Esophagus (tissue), 2 donors: ENCODE results near the gene CNGA4. TPM values are rescaled to one million over a fixed set of nuclear protein-coding genes. Genes with fewer than 3 reads are reported as not detected.
"Not testable (repeated sequence)": the region's sequence is repeated elsewhere in the genome, so short reads cannot be mapped to it uniquely, and the experiment has no call there.

Experiments
- H3K27ac ChIP-seq, 2 donors: one replicate each; pipeline ENCODE4 v1.5.1; 2013; ENCODE audit warnings: low read depth in 2 of 2, mild to moderate bottlenecking in 2 of 2, inconsistent platforms in 1 of 2, low read length in 1 of 2, moderate library complexity in 1 of 2
- H3K27me3 ChIP-seq, 2 donors: one replicate each; pipeline ENCODE4 v1.6.1; 2013; ENCODE audit warnings: low read length in 2 of 2, control low read depth in 1 of 2, mild to moderate bottlenecking in 1 of 2; ENCODE audit not compliant: insufficient read depth in 2 of 2, control insufficient read depth in 1 of 2
- H3K36me3 ChIP-seq, 2 donors: one replicate each; pipeline ENCODE4 v1.6.1; 2013; ENCODE audit warnings: low read length in 1 of 2; ENCODE audit not compliant: control insufficient read depth in 2 of 2, insufficient read depth in 2 of 2
- H3K4me1 ChIP-seq, 2 donors: one replicate each; pipeline ENCODE4 v1.6.1; 2013; ENCODE audit warnings: low read length in 1 of 2; ENCODE audit not compliant: control insufficient read depth in 2 of 2, insufficient read depth in 2 of 2
- H3K4me3 ChIP-seq, 2 donors: one replicate each; pipeline ENCODE4 v1.5.1; 2013; ENCODE audit warnings: low read length in 2 of 2, mild to moderate bottlenecking in 2 of 2, low read depth in 1 of 2, moderate library complexity in 1 of 2
- H3K9me3 ChIP-seq, 2 donors: one replicate each; pipeline ENCODE4 v1.6.1; 2013; ENCODE audit warnings: mild to moderate bottlenecking in 2 of 2, low read depth in 1 of 2, low read length in 1 of 2, moderate library complexity in 1 of 2; ENCODE audit not compliant: control insufficient read depth in 2 of 2, insufficient read depth in 1 of 2
- WGBS, 2 donors: extraction: QIAGEN DNeasy Blood & Tissue Kit; methylation state at CpG; one replicate each; pipeline ENCODE4 v1.1.7; 2013; 5-methylcytosine and 5-hydroxymethylcytosine counted together
- polyA plus RNA-seq, 2 donors: library from polyadenylated mRNA; stranded (reverse); fragments of 200-250 nt; gene quantifications; one replicate each; pipeline ENCODE4 v1.2.3, GENCODE V29; 2013
- donor health status: healthy with polysubstance abuse.
- donor health status: Bipolar disorder and iron deficiency.

The CNGA4 gene
- polyA plus RNA-seq, 2 donors: 0.06 TPM

GRCh38 chr11:6237266-6237665 lies 1.6 kb upstream of the CNGA4 start:
- Histone ChIP-seq H3K27me3 (no peaks in the 10 kb centered on the region), H3K4me3 (no peak overlapping the region), H3K27ac (no peak overlapping the region), H3K9me3 (no peaks in the 10 kb centered on the region), H3K4me1 (no peaks in the 10 kb centered on the region), H3K36me3 (no peaks in the 10 kb centered on the region)
- WGBS, 2 donors: 80 to 86% methylated on average over 4 of the region's 4 CpGs

- no peak overlapping the region for H3K4me3 ChIP-seq
- no peaks in the 10 kb centered on the region for H3K36me3 ChIP-seq
- H3K4me1 ChIP-seq: no peaks in the 10 kb centered on the region
- 87% methylated on average over 5 of the region's 5 CpGs for WGBS, 2 donors
- H3K9me3 ChIP-seq: no peaks in the 10 kb centered on the region
- H3K27ac ChIP-seq: no peak overlapping the region
- H3K27me3 ChIP-seq: no peaks in the 10 kb centered on the region
These were observed 1.1 kb upstream of the CNGA4 start for GRCh38 chr11:6237761-6238302.

GRCh38 chr11:6240139-6240538 lies 1.2 kb downstream of the CNGA4 start:
- Histone ChIP-seq H3K4me3 (no peak overlapping the region), H3K27me3 (no peaks in the 10 kb centered on the region), H3K4me1 (no peaks in the 10 kb centered on the region), H3K27ac (no peak overlapping the region), H3K9me3 (no peaks in the 10 kb centered on the region), H3K36me3 (no peaks in the 10 kb centered on the region)
- WGBS, 2 donors: 97 to 98% methylated on average over 28 of the region's 28 CpGs

- no peaks in the 10 kb centered on the region for H3K9me3 ChIP-seq
- no peaks in the 10 kb centered on the region for H3K36me3 ChIP-seq
- no peak overlapping the region for H3K4me3 ChIP-seq
- no peaks in the 10 kb centered on the region for H3K4me1 ChIP-seq
- no peak overlapping the region for H3K27ac ChIP-seq
- 33 to 59% methylated on average over 1 of the region's 1 CpG for WGBS, 2 donors
- H3K27me3 ChIP-seq: no peaks in the 10 kb centered on the region
These were observed 1.9 kb downstream of the CNGA4 start for GRCh38 chr11:6240781-6241180.

- Histone ChIP-seq H3K9me3 (no peaks in the 10 kb centered on the region), H3K4me1 (no peaks in the 10 kb centered on the region), H3K27ac (no peak overlapping the region), H3K4me3 (no peak overlapping the region), H3K36me3 (no peaks in the 10 kb centered on the region), H3K27me3 (no peaks in the 10 kb centered on the region)
- 94 to 95% methylated on average over 7 of the region's 7 CpGs for WGBS, 2 donors
These were observed 2.4 kb downstream of the CNGA4 start for GRCh38 chr11:6241316-6241715.

GRCh38 chr11:6245536-6245935 lies 6.6 kb downstream of the CNGA4 start:
- no peak overlapping the region for H3K4me3 ChIP-seq
- WGBS, 2 donors: 60 to 78% methylated on average over 2 of the region's 2 CpGs
- H3K36me3 ChIP-seq: no peaks in the 10 kb centered on the region
- no peaks in the 10 kb centered on the region for H3K4me1 ChIP-seq
- H3K27ac ChIP-seq: no peak overlapping the region
- H3K27me3 ChIP-seq: no peaks in the 10 kb centered on the region
- no peaks in the 10 kb centered on the region for H3K9me3 ChIP-seq

GRCh38 chr11:6248248-6248647 lies 9.4 kb downstream of the CNGA4 start:
- no peaks in the 10 kb centered on the region for H3K9me3 ChIP-seq
- H3K4me1 ChIP-seq: peaks cover 0 to 2% of the 10 kb centered on the region in 2 donors
- no peaks in the 10 kb centered on the region for H3K27me3 ChIP-seq
- 56 to 64% methylated on average over 1 of the region's 1 CpG for WGBS, 2 donors
- H3K27ac ChIP-seq: no peak overlapping the region
- no peaks in the 10 kb centered on the region for H3K36me3 ChIP-seq
- no peak overlapping the region for H3K4me3 ChIP-seq

- WGBS, 2 donors: 82 to 93% methylated on average over 3 of the region's 3 CpGs
- H3K9me3 ChIP-seq, H3K4me3 ChIP-seq, H3K27ac ChIP-seq, H3K27me3 ChIP-seq, H3K36me3 ChIP-seq, H3K4me1 ChIP-seq: not testable (repeated sequence)
These were observed 10.0 kb downstream of the CNGA4 start for GRCh38 chr11:6248897-6249296.

GRCh38 chr11:6249770-6250555 lies 11.1 kb downstream of the CNGA4 start:
- peaks cover 0 to 2% of the 10 kb centered on the region in 2 donors for H3K4me1 ChIP-seq
- H3K27ac ChIP-seq: no peak overlapping the region
- H3K27me3 ChIP-seq: no peaks in the 10 kb centered on the region
- H3K4me3 ChIP-seq: no peak overlapping the region
- H3K36me3 ChIP-seq: no peaks in the 10 kb centered on the region
- WGBS, 2 donors: 25 to 28% methylated on average over 3 of the region's 3 CpGs
- no peaks in the 10 kb centered on the region for H3K9me3 ChIP-seq
